ENCODE data around the gene TTLL4.

TTLL4 gene

GRCh38 chr2:218754201-218754600 is 43.6 kb downstream of the TTLL4 start:
- Histone ChIP-seq H4K20me1 (ENCODE audit: low read depth, low read length) (no peaks in the 10 kb centered on the region; the same call in 1 of the 2 replicates), H3F3A (ENCODE audit: insufficient read depth) (no peaks in the 10 kb centered on the region), H3K27me3 (ENCODE audit: low read length) (no peaks in the 10 kb centered on the region), H3K27ac (ENCODE audit: low read depth, low read length) (no peak overlapping the region), H3K9ac (ENCODE audit: low read length) (no peak overlapping the region), H3K79me2 (ENCODE audit: insufficient read depth, low read length) (no peaks in the 10 kb centered on the region), H3K4me3 (ENCODE audit: insufficient read depth, low read length, poor library complexity, severe bottlenecking) (no peak overlapping the region), H3K9me2 (replicated peaks; ENCODE audit: insufficient read depth, low read length) (no peaks in the 10 kb centered on the region), H2AFZ (ENCODE audit: low read depth, low read length, severe bottlenecking) (no peak overlapping the region), H3K36me3 (ENCODE audit: low read length) (peaks cover 9% of the 10 kb centered on the region), H3K4me2 (ENCODE audit: low read depth, low read length, poor library complexity, severe bottlenecking) (no peak overlapping the region), H3K9me3 (ENCODE audit: insufficient read depth, low read length) (no peaks in the 10 kb centered on the region)
- TF ChIP-seq EZH2phosphoT487 (conservative IDR thresholded peaks at IDR 0.05; ENCODE audit: low read length) = no peak

DNA sequence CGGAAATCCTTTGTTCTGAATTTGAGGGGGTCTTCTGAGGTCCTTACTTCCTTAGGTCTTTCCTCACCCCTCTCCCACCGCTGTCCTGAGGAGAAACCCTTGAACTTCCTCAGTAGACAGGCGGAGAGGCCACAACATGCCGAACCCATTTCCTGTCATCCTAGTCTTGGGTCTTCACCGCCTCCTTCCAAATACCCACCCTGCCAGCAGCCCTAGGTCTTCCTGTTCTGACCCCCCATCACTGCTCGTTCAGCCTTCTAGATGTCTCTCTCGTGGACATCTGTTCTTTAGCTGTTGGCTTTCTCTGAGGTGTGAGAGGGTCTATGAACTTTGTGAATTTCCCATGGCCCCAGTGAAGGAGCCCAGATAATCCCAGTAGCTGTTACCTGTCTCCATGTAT is 44.1 kb downstream of the TTLL4 start:
- Histone ChIP-seq H3K4me3 (ENCODE audit: insufficient read depth, low read length, poor library complexity, severe bottlenecking) (no peak overlapping the region), H3K36me3 (ENCODE audit: low read length) (peaks cover 9% of the 10 kb centered on the region), H3K4me2 (ENCODE audit: low read depth, low read length, poor library complexity, severe bottlenecking) (no peak overlapping the region), H2AFZ (ENCODE audit: low read depth, low read length, severe bottlenecking) (no peak overlapping the region), H4K20me1 (ENCODE audit: low read depth, low read length) (no peaks in the 10 kb centered on the region; the same call in 1 of the 2 replicates), H3K27me3 (ENCODE audit: low read length) (no peaks in the 10 kb centered on the region), H3K9me2 (replicated peaks; ENCODE audit: insufficient read depth, low read length) (no peaks in the 10 kb centered on the region), H3F3A (ENCODE audit: insufficient read depth) (no peaks in the 10 kb centered on the region), H3K9me3 (ENCODE audit: insufficient read depth, low read length) (no peaks in the 10 kb centered on the region), H3K79me2 (ENCODE audit: insufficient read depth, low read length) (no peaks in the 10 kb centered on the region), H3K27ac (ENCODE audit: low read depth, low read length) (no peak overlapping the region), H3K9ac (ENCODE audit: low read length) (no peak overlapping the region)
- TF ChIP-seq CTCF (IDR thresholded peaks at IDR 0.05; ENCODE audit: insufficient read depth, low read length, poor library complexity, severe bottlenecking) = no peak
- TF ChIP-seq EZH2phosphoT487 (conservative IDR thresholded peaks at IDR 0.05; ENCODE audit: low read length) = no peak

GRCh38 chr2:218755198-218755566 is 44.5 kb downstream of the TTLL4 start:
- no peaks in the 10 kb centered on the region for H3K9me2 ChIP-seq (replicated peaks; ENCODE audit: insufficient read depth, low read length)
- no peaks in the 10 kb centered on the region for H3K79me2 ChIP-seq (ENCODE audit: insufficient read depth, low read length)
- H2AFZ ChIP-seq (ENCODE audit: low read depth, low read length, severe bottlenecking) = no peak overlapping the region
- no peaks in the 10 kb centered on the region; the same call in 1 of the 2 replicates for H4K20me1 ChIP-seq (ENCODE audit: low read depth, low read length)
- no peak for TF ChIP-seq EZH2phosphoT487 (conservative IDR thresholded peaks at IDR 0.05; ENCODE audit: low read length)
- no peak for TF ChIP-seq CTCF (IDR thresholded peaks at IDR 0.05; ENCODE audit: insufficient read depth, low read length, poor library complexity, severe bottlenecking)
- H3K4me3 ChIP-seq (ENCODE audit: insufficient read depth, low read length, poor library complexity, severe bottlenecking) = no peak overlapping the region
- no peak overlapping the region for H3K4me2 ChIP-seq (ENCODE audit: low read depth, low read length, poor library complexity, severe bottlenecking)
- H3F3A ChIP-seq (ENCODE audit: insufficient read depth) = no peaks in the 10 kb centered on the region
- no peaks in the 10 kb centered on the region for H3K27me3 ChIP-seq (ENCODE audit: low read length)
- H3K27ac ChIP-seq (ENCODE audit: low read depth, low read length) = no peak overlapping the region
- H3K36me3 ChIP-seq (ENCODE audit: low read length) = peaks cover 9% of the 10 kb centered on the region
- no peaks in the 10 kb centered on the region for H3K9me3 ChIP-seq (ENCODE audit: insufficient read depth, low read length)
- no peak overlapping the region for H3K9ac ChIP-seq (ENCODE audit: low read length)

- no peak for TF ChIP-seq CTCF (IDR thresholded peaks at IDR 0.05; ENCODE audit: insufficient read depth, low read length, poor library complexity, severe bottlenecking)
- no peak for TF ChIP-seq EZH2phosphoT487 (conservative IDR thresholded peaks at IDR 0.05; ENCODE audit: low read length)
- Histone ChIP-seq H3K9me2 (replicated peaks; ENCODE audit: insufficient read depth, low read length) (no peaks in the 10 kb centered on the region), H3K9ac (ENCODE audit: low read length) (no peak overlapping the region), H3K27ac (ENCODE audit: low read depth, low read length) (no peak overlapping the region), H3K4me2 (ENCODE audit: low read depth, low read length, poor library complexity, severe bottlenecking) (no peak overlapping the region), H2AFZ (ENCODE audit: low read depth, low read length, severe bottlenecking) (no peak overlapping the region), H3K27me3 (ENCODE audit: low read length) (no peaks in the 10 kb centered on the region), H3K36me3 (ENCODE audit: low read length) (peaks cover 7% of the 10 kb centered on the region), H3K9me3 (ENCODE audit: insufficient read depth, low read length) (no peaks in the 10 kb centered on the region), H3F3A (ENCODE audit: insufficient read depth) (no peaks in the 10 kb centered on the region), H3K79me2 (ENCODE audit: insufficient read depth, low read length) (no peaks in the 10 kb centered on the region), H3K4me3 (ENCODE audit: insufficient read depth, low read length, poor library complexity, severe bottlenecking) (no peak overlapping the region), H4K20me1 (ENCODE audit: low read depth, low read length) (no peaks in the 10 kb centered on the region; the same call in 1 of the 2 replicates)
Measured at GRCh38 chr2:218755567-218756404, 45.2 kb downstream of the TTLL4 start.

All from SU-DHL-6 (cell line).